HUES48 (cell line): ENCODE results near the gene SP2.

ENCODE experiments used
- H3K27ac ChIP-seq: one replicate; pipeline ENCODE4 v1.7.0; 2013; ENCODE audit warnings: low read depth, low read length, inconsistent platforms
- H3K27me3 ChIP-seq: 2 replicates; pipeline ENCODE4 v1.6.1; 2013; ENCODE audit warnings: mild to moderate bottlenecking, low read length; ENCODE audit not compliant: control insufficient read depth, insufficient read depth
- H3K36me3 ChIP-seq: 2 replicates; pipeline ENCODE4 v1.6.1; 2013; ENCODE audit warnings: low read length; ENCODE audit not compliant: control insufficient read depth, insufficient read depth
- H3K4me1 ChIP-seq: 2 replicates; pipeline ENCODE4 v1.6.1; 2013; ENCODE audit warnings: mild to moderate bottlenecking, low read length; ENCODE audit not compliant: control insufficient read depth, insufficient read depth
- H3K4me3 ChIP-seq: 2 replicates; pipeline ENCODE4 v1.5.1; 2013; ENCODE audit warnings: mild to moderate bottlenecking, low read depth, low read length
- H3K9ac ChIP-seq: 2 replicates; pipeline ENCODE4 v1.6.1; 2013; ENCODE audit warnings: mild to moderate bottlenecking, low read depth, low read length, moderate library complexity
- H3K9me3 ChIP-seq: 2 replicates; pipeline ENCODE4 v1.6.1; 2013; ENCODE audit warnings: low read length; ENCODE audit not compliant: control insufficient read depth, insufficient read depth

SP2 gene

GRCh38 chr17:47895856-47896671 is at the start of gene SP2:
TSS of gene SP2 (plus strand) at chr17:47896236. CDS start at chr17:47896287, 51 bp downstream.
- Histone ChIP-seq H3K4me3 (peak within 1 kb of the TSS; percentile 99), H3K4me1 (peaks cover 28% of the 10 kb centered on the region), H3K36me3 (peaks cover 8% of the 10 kb centered on the region; the same call in 1 of the 2 replicates), H3K9ac (peak within 1 kb of the TSS; percentile 88), H3K27ac (peak within 1 kb of the TSS; percentile 93), H3K9me3 (no peaks in the 10 kb centered on the region), H3K27me3 (no peaks in the 10 kb centered on the region)

DNA sequence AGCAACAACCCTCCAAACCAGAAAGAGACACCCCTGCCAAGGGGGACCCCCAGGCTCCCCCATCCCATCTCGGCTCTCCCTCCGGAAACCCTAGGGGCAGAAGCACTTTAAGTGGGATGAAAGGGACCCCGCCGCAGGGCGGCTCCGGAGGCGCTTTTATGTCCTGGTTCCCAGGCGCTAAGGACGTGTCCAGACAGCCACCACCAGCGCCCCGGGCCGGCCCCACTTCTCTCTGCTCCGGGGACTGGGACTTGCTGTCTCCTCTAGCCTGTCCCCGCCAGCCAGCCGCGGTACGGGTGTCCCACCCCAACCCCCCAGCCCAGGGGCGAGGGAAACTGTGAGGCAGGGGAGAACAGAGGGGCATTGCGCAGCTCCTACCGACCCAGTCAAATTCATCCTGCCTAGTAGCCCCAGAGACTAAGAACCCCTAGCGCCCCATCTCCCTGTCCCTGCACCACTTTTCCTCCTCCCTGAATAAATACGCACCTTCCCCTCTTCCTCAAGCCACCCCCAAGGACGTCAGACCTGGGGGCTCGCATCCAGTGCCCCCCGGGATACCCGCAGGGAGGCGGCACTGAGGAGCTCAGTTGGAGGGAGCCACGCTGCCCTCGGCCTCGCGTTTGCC is 49.2 kb upstream of the SP2 start:
- no peaks in the 10 kb centered on the region for H3K9me3 ChIP-seq
- H3K4me3 ChIP-seq = peak overlapping the region; percentile 45
- H3K27ac ChIP-seq = no peak overlapping the region
- H3K9ac ChIP-seq = no peak overlapping the region
- no peaks in the 10 kb centered on the region for H3K36me3 ChIP-seq
- peaks cover 15% of the 10 kb centered on the region for H3K4me1 ChIP-seq
- peaks cover 71% of the 10 kb centered on the region for H3K27me3 ChIP-seq

GRCh38 chr17:47847341-47848197 is 48.5 kb upstream of the SP2 start:
- H3K9me3 ChIP-seq = no peaks in the 10 kb centered on the region
- no peak overlapping the region for H3K27ac ChIP-seq
- H3K36me3 ChIP-seq = no peaks in the 10 kb centered on the region
- H3K4me3 ChIP-seq = peak overlapping the region; percentile 45
- peaks cover 79% of the 10 kb centered on the region for H3K27me3 ChIP-seq
- no peak overlapping the region for H3K9ac ChIP-seq
- H3K4me1 ChIP-seq = peaks cover 20% of the 10 kb centered on the region

GRCh38 chr17:47848198-47848513 is 47.9 kb upstream of the SP2 start:
- Histone ChIP-seq H3K27ac (no peak overlapping the region), H3K4me3 (peak overlapping the region; percentile 45; the same call in 1 of the 2 replicates), H3K9me3 (no peaks in the 10 kb centered on the region), H3K36me3 (no peaks in the 10 kb centered on the region), H3K27me3 (peaks cover 85% of the 10 kb centered on the region), H3K4me1 (peaks cover 21% of the 10 kb centered on the region), H3K9ac (no peak overlapping the region)

- Histone ChIP-seq H3K9ac (no peak overlapping the region), H3K36me3 (no peaks in the 10 kb centered on the region), H3K27me3 (peaks cover 94% of the 10 kb centered on the region), H3K4me3 (peak overlapping the region; percentile 70), H3K27ac (peak overlapping the region; percentile 44), H3K9me3 (no peaks in the 10 kb centered on the region), H3K4me1 (peaks cover 18% of the 10 kb centered on the region)
Measured at GRCh38 chr17:47850373-47850691, 45.7 kb upstream of the SP2 start.

GRCh38 chr17:47850692-47851573 is 45.1 kb upstream of the SP2 start, which contains the start of gene SP6:
TSS of gene SP6 (minus strand) at chr17:47851163. CDS start at chr17:47848429, 2,734 bp downstream.
- peak within 1 kb of the TSS; percentile 70 for H3K4me3 ChIP-seq
- H3K36me3 ChIP-seq = no peaks in the 10 kb centered on the region
- no peak within 1 kb of the TSS for H3K9ac ChIP-seq
- H3K4me1 ChIP-seq = peaks cover 18% of the 10 kb centered on the region
- H3K27me3 ChIP-seq = peaks cover 94% of the 10 kb centered on the region
- H3K27ac ChIP-seq = peak within 1 kb of the TSS; percentile 44
- H3K9me3 ChIP-seq = no peaks in the 10 kb centered on the region

- H3K4me1 ChIP-seq = peaks cover 18% of the 10 kb centered on the region
- no peak overlapping the region for H3K27ac ChIP-seq
- H3K4me3 ChIP-seq = peak overlapping the region; percentile 70
- H3K27me3 ChIP-seq = peaks cover 94% of the 10 kb centered on the region
- no peak overlapping the region for H3K9ac ChIP-seq
- no peaks in the 10 kb centered on the region for H3K9me3 ChIP-seq
- no peaks in the 10 kb centered on the region for H3K36me3 ChIP-seq
Measured at GRCh38 chr17:47851764-47852112, 44.3 kb upstream of the SP2 start.

DNA sequence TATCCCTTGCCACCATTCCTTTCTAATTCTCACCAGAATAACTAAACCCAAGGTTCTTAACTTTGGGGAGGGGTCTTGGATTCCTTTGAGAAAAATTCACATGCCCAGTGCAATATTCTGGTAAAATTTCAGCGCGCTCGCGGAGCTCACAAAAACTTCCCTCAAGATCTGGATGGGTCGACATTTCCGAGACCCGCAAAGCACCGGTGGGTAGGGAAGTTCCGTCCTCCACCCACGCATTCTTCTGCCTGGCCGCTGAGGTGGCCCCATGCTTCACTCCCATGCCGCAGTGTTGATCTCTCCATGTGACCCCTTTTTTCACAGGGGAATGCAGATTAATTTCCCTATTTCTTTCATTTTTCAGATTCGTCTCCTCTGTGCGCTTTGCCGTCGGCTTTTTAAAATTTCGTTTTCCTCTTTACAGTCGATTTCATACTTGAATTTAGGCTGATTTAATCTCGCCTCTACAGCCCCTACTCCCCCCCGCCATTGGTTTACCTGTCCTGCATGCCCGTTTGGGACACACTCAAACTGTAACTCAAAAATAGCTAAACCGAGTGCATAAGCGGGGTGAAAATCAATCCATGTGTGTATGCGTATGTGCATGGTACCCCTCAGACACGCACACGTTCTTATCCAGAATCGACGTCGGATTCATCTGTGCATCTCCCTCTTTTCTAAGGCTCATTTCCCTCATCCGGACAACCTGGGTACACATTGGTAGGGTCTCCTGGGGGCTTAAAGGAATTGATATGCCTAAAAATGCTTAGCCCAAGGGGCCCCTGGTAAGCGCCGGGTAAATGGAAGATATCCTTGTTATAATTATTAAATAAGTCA is 43.7 kb upstream of the SP2 start:
- peaks cover 94% of the 10 kb centered on the region for H3K27me3 ChIP-seq
- H3K27ac ChIP-seq = no peak overlapping the region
- H3K4me1 ChIP-seq = peaks cover 18% of the 10 kb centered on the region
- no peaks in the 10 kb centered on the region for H3K36me3 ChIP-seq
- H3K4me3 ChIP-seq = peak overlapping the region; percentile 70
- H3K9ac ChIP-seq = no peak overlapping the region
- H3K9me3 ChIP-seq = no peaks in the 10 kb centered on the region

DNA sequence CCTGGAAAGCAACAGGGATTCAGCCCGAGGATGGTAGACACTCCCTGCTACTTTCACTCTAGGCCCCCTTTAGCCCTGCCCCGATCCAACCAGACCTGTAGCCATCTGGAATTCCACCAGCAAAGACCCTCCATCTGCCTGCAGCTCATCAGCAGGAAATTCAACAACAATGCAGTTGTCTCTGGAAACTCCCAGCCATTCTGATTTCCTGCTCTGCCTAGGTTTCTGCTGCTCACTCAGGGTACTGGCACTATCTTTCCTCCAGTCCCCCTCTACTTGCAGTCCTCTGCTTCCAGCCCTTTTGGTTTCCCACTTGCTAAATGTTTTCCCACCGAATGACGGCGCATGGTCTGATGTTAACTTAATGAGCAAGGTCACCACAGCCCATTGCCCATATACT is 42.4 kb upstream of the SP2 start:
- H3K36me3 ChIP-seq = no peaks in the 10 kb centered on the region
- peaks cover 21% of the 10 kb centered on the region for H3K4me1 ChIP-seq
- no peak overlapping the region for H3K9ac ChIP-seq
- H3K27ac ChIP-seq = no peak overlapping the region
- H3K4me3 ChIP-seq = no peak overlapping the region
- H3K27me3 ChIP-seq = peaks cover 83% of the 10 kb centered on the region
- no peaks in the 10 kb centered on the region for H3K9me3 ChIP-seq

DNA sequence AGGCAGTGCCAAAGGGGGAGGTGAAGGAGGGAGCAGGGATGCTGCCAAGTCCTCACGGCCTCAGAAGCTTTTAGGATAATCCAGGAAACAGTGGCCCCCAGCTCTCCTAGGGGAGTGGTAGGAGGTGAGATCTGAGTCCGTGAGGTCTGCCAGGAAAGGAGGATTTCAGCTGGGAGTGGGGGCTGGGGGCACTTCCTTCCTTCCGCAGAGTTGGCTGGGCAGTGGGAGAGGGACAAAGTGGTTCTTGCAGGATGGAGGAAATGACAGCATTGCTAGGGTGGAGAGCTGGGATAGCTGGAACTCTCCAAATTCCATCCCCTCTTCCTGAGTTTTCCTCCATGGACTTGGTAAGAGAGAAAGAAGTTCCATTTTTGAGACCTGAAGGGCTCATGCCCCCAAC is 40.3 kb upstream of the SP2 start:
- H3K9ac ChIP-seq = no peak overlapping the region
- H3K27ac ChIP-seq = no peak overlapping the region
- no peaks in the 10 kb centered on the region for H3K36me3 ChIP-seq
- H3K9me3 ChIP-seq = no peaks in the 10 kb centered on the region
- no peak overlapping the region for H3K4me3 ChIP-seq
- peaks cover 70% of the 10 kb centered on the region for H3K27me3 ChIP-seq
- peaks cover 15% of the 10 kb centered on the region for H3K4me1 ChIP-seq
